ENCODE results near the gene INHBE. TPM values are rescaled to one million over a fixed set of nuclear protein-coding genes. Genes with fewer than 3 reads are reported as not detected.
A peak's percentile ranks its signal among the peaks of the same experiment; 100 is the strongest.
"Not testable (repeated sequence)": the region's sequence is repeated elsewhere in the genome, so short reads cannot be mapped to it uniquely, and the experiment has no call there.

The INHBE gene
- total RNA-seq, 1 experiment from 2014 or later: 14.3 TPM

GRCh38 chr12:57434517-57435223 lies 20.4 kb upstream of the INHBE start, which contains the start of gene INHBC:
Gene INHBC (plus strand): TSS chr12:57434784. CDS start chr12:57434887, 103 bp downstream.
- no peak within 1 kb of the TSS for H3K4me3 ChIP-seq (ENCODE audit: low read length)
- no peaks in the 10 kb centered on the region for H3K9me2 ChIP-seq (replicated peaks; ENCODE audit: insufficient read depth, low read length)
- no peak for DNase-seq
- peaks cover 4% of the 10 kb centered on the region; the same call in 1 of the 2 replicates for H3K27me3 ChIP-seq (ENCODE audit: low read length)
- no peaks in the 10 kb centered on the region for H3K36me3 ChIP-seq (ENCODE audit: insufficient read depth, low read length)
- H3K9ac ChIP-seq (ENCODE audit: low read length): no peak within 1 kb of the TSS
- H3K4me2 ChIP-seq (ENCODE audit: low read depth, low read length, poor library complexity, severe bottlenecking): no peak within 1 kb of the TSS
- peaks cover 10% of the 10 kb centered on the region for H3K4me1 ChIP-seq (ENCODE audit: low read length)
- no peaks in the 10 kb centered on the region for H4K20me1 ChIP-seq (ENCODE audit: insufficient read depth, low read depth, low read length)
- H3K9me3 ChIP-seq (ENCODE audit: low read length): no peaks in the 10 kb centered on the region
- H3K79me2 ChIP-seq (ENCODE audit: low read length): peaks cover 6% of the 10 kb centered on the region
- H3K27ac ChIP-seq (ENCODE audit: low read length): no peak within 1 kb of the TSS
- no peak within 1 kb of the TSS for H2AFZ ChIP-seq (ENCODE audit: low read length)

GRCh38 chr12:57435293-57435692 lies 19.8 kb upstream of the INHBE start:
- H3K9ac ChIP-seq (ENCODE audit: low read length): no peak overlapping the region
- no peaks in the 10 kb centered on the region for H3K9me3 ChIP-seq (ENCODE audit: low read length)
- no peaks in the 10 kb centered on the region for H3K36me3 ChIP-seq (ENCODE audit: insufficient read depth, low read length)
- no peak for DNase-seq
- H3K4me3 ChIP-seq (ENCODE audit: low read length): no peak overlapping the region
- H4K20me1 ChIP-seq (ENCODE audit: insufficient read depth, low read depth, low read length): no peaks in the 10 kb centered on the region
- H3K79me2 ChIP-seq (ENCODE audit: low read length): peaks cover under 1% of the 10 kb centered on the region; the same call in 1 of the 2 replicates
- peaks cover 4% of the 10 kb centered on the region; the same call in 1 of the 2 replicates for H3K27me3 ChIP-seq (ENCODE audit: low read length)
- no peak overlapping the region for H3K27ac ChIP-seq (ENCODE audit: low read length)
- H3K4me2 ChIP-seq (ENCODE audit: low read depth, low read length, poor library complexity, severe bottlenecking): no peak overlapping the region
- H3K4me1 ChIP-seq (ENCODE audit: low read length): peaks cover 8% of the 10 kb centered on the region
- no peak overlapping the region for H2AFZ ChIP-seq (ENCODE audit: low read length)
- no peaks in the 10 kb centered on the region for H3K9me2 ChIP-seq (replicated peaks; ENCODE audit: insufficient read depth, low read length)

- Histone ChIP-seq H3K4me1 (ENCODE audit: low read length) (no peaks in the 10 kb centered on the region), H3K4me3 (ENCODE audit: low read length) (no peak overlapping the region), H4K20me1 (ENCODE audit: insufficient read depth, low read depth, low read length) (no peaks in the 10 kb centered on the region), H3K9me2 (replicated peaks; ENCODE audit: insufficient read depth, low read length) (no peaks in the 10 kb centered on the region), H3K79me2 (ENCODE audit: low read length) (no peaks in the 10 kb centered on the region), H3K9ac (ENCODE audit: low read length) (no peak overlapping the region), H3K27ac (ENCODE audit: low read length) (no peak overlapping the region), H3K4me2 (ENCODE audit: low read depth, low read length, poor library complexity, severe bottlenecking) (no peak overlapping the region), H3K9me3 (ENCODE audit: low read length) (no peaks in the 10 kb centered on the region), H3K36me3 (ENCODE audit: insufficient read depth, low read length) (no peaks in the 10 kb centered on the region), H2AFZ (ENCODE audit: low read length) (no peak overlapping the region), H3K27me3 (ENCODE audit: low read length) (peaks cover 4% of the 10 kb centered on the region; the same call in 1 of the 2 replicates)
- DNase-seq: no peak
These were observed 16.7 kb upstream of the INHBE start for GRCh38 chr12:57438400-57438799.

- Histone ChIP-seq H3K9me2 (replicated peaks; ENCODE audit: insufficient read depth, low read length) (no peaks in the 10 kb centered on the region), H3K9me3 (ENCODE audit: low read length) (no peaks in the 10 kb centered on the region), H3K4me3 (ENCODE audit: low read length) (no peak overlapping the region), H3K36me3 (ENCODE audit: insufficient read depth, low read length) (no peaks in the 10 kb centered on the region), H3K27ac (ENCODE audit: low read length) (no peak overlapping the region), H3K4me1 (ENCODE audit: low read length) (no peaks in the 10 kb centered on the region), H3K9ac (ENCODE audit: low read length) (no peak overlapping the region), H2AFZ (ENCODE audit: low read length) (no peak overlapping the region), H3K79me2 (ENCODE audit: low read length) (no peaks in the 10 kb centered on the region), H3K4me2 (ENCODE audit: low read depth, low read length, poor library complexity, severe bottlenecking) (no peak overlapping the region), H3K27me3 (ENCODE audit: low read length) (peaks cover 4% of the 10 kb centered on the region; the same call in 1 of the 2 replicates), H4K20me1 (ENCODE audit: insufficient read depth, low read depth, low read length) (no peaks in the 10 kb centered on the region)
- no peak for DNase-seq
These were observed 15.3 kb upstream of the INHBE start for GRCh38 chr12:57439762-57440266.

GRCh38 chr12:57441393-57441792 lies 13.7 kb upstream of the INHBE start:
- H3K9ac ChIP-seq (ENCODE audit: low read length); H3K4me1 ChIP-seq (ENCODE audit: low read length); H3K9me3 ChIP-seq (ENCODE audit: low read length); H3K9me2 ChIP-seq (replicated peaks; ENCODE audit: insufficient read depth, low read length); H3K79me2 ChIP-seq (ENCODE audit: low read length); H3K27me3 ChIP-seq (ENCODE audit: low read length); H2AFZ ChIP-seq (ENCODE audit: low read length); H3K27ac ChIP-seq (ENCODE audit: low read length); H3K4me2 ChIP-seq (ENCODE audit: low read depth, low read length, poor library complexity, severe bottlenecking); H3K36me3 ChIP-seq (ENCODE audit: insufficient read depth, low read length); H3K4me3 ChIP-seq (ENCODE audit: low read length); H4K20me1 ChIP-seq (ENCODE audit: insufficient read depth, low read depth, low read length): not testable (repeated sequence)
- peak; percentile 30 for DNase-seq

DNA sequence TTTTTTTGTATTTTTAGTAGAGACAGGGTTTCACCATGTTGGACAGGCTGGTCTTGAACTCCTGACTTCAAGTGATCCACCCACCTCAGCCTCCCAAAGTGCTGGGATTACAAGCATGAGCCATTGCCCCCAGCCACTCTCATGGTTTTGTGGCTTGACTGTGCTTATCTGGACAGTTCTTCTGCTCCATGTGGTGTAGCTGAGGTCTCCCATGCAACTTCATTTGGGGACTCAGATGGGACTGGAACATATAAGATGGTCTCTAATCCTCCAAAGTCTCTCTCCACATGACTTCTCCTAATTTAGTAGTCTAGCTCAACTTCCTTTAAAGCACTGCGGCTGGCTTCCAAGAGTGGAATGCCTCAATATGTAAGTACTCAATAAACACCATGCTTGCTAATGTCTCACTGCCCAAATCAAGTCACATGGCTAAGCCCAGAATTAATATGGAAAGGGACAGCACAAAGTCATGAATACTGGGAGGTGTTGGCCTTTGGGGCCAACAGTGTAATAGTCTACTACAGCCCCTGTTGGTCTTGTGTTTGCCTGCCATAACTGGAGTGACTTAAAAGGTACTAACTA lies 13.2 kb upstream of the INHBE start:
- no peak overlapping the region for H3K9ac ChIP-seq (ENCODE audit: low read length)
- H3K4me2 ChIP-seq (ENCODE audit: low read depth, low read length, poor library complexity, severe bottlenecking): no peak overlapping the region
- no peak overlapping the region for H3K27ac ChIP-seq (ENCODE audit: low read length)
- no peaks in the 10 kb centered on the region for H3K9me2 ChIP-seq (replicated peaks; ENCODE audit: insufficient read depth, low read length)
- H4K20me1 ChIP-seq (ENCODE audit: insufficient read depth, low read depth, low read length): no peaks in the 10 kb centered on the region
- no peaks in the 10 kb centered on the region for H3K79me2 ChIP-seq (ENCODE audit: low read length)
- no peaks in the 10 kb centered on the region for H3K4me1 ChIP-seq (ENCODE audit: low read length)
- no peaks in the 10 kb centered on the region for H3K9me3 ChIP-seq (ENCODE audit: low read length)
- no peak overlapping the region for H2AFZ ChIP-seq (ENCODE audit: low read length)
- no peaks in the 10 kb centered on the region for H3K36me3 ChIP-seq (ENCODE audit: insufficient read depth, low read length)
- H3K27me3 ChIP-seq (ENCODE audit: low read length): peaks cover 4% of the 10 kb centered on the region; the same call in 1 of the 2 replicates
- no peak overlapping the region for H3K4me3 ChIP-seq (ENCODE audit: low read length)
- peak; percentile 25 for DNase-seq

- not testable (repeated sequence) for H3K27ac ChIP-seq (ENCODE audit: low read length); H3K4me3 ChIP-seq (ENCODE audit: low read length); H2AFZ ChIP-seq (ENCODE audit: low read length); H4K20me1 ChIP-seq (ENCODE audit: insufficient read depth, low read depth, low read length); H3K4me1 ChIP-seq (ENCODE audit: low read length); DNase-seq; H3K4me2 ChIP-seq (ENCODE audit: low read depth, low read length, poor library complexity, severe bottlenecking); H3K27me3 ChIP-seq (ENCODE audit: low read length); H3K9me2 ChIP-seq (replicated peaks; ENCODE audit: insufficient read depth, low read length); H3K36me3 ChIP-seq (ENCODE audit: insufficient read depth, low read length); H3K9me3 ChIP-seq (ENCODE audit: low read length); H3K9ac ChIP-seq (ENCODE audit: low read length); H3K79me2 ChIP-seq (ENCODE audit: low read length)
These were observed 10.8 kb upstream of the INHBE start for GRCh38 chr12:57444337-57444736.

- no peaks in the 10 kb centered on the region for H3K79me2 ChIP-seq (ENCODE audit: low read length)
- no peaks in the 10 kb centered on the region for H3K9me2 ChIP-seq (replicated peaks; ENCODE audit: insufficient read depth, low read length)
- DNase-seq: peak; percentile 28
- no peak overlapping the region for H3K9ac ChIP-seq (ENCODE audit: low read length)
- no peak overlapping the region for H2AFZ ChIP-seq (ENCODE audit: low read length)
- no peaks in the 10 kb centered on the region for H3K36me3 ChIP-seq (ENCODE audit: insufficient read depth, low read length)
- no peak overlapping the region for H3K4me3 ChIP-seq (ENCODE audit: low read length)
- H3K27ac ChIP-seq (ENCODE audit: low read length): no peak overlapping the region
- no peak overlapping the region for H3K4me2 ChIP-seq (ENCODE audit: low read depth, low read length, poor library complexity, severe bottlenecking)
- no peaks in the 10 kb centered on the region for H3K27me3 ChIP-seq (ENCODE audit: low read length)
- H3K9me3 ChIP-seq (ENCODE audit: low read length): no peaks in the 10 kb centered on the region
- H3K4me1 ChIP-seq (ENCODE audit: low read length): no peaks in the 10 kb centered on the region
- H4K20me1 ChIP-seq (ENCODE audit: insufficient read depth, low read depth, low read length): no peaks in the 10 kb centered on the region
These were observed 10.4 kb upstream of the INHBE start for GRCh38 chr12:57444744-57445143.
